Measurements from ENCODE around the gene RFTN1. TPM values are rescaled to one million over a fixed set of nuclear protein-coding genes. Genes with fewer than 3 reads are reported as not detected.

RFTN1 gene
- polyA plus RNA-seq, 2 of the 4 experiments (the other 2 are of a cell fraction) = 1.8 to 3.7 TPM

DNA sequence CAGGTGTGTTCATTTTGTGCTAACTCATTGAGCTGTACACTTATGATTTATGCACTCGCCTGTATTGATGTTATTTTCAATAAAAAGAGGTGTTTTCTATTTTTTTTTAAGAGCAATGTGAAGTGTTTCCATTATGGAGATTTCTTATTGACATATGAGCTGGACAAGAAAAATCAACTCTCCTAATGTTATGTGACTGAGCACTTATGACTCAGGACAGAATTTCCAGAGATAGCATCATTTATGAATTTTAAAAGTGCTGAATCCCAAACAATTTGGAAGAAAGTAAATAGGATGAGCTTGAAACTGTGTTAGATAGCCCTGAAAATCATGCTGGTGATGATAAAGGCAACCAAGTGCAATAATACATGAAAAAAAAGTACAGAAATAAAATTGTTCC, 118.9 kb downstream of the RFTN1 start:
- Histone ChIP-seq H3K4me2 (no peak overlapping the region), H3K27ac (no peak overlapping the region), H3K4me3 (no peak overlapping the region), H3K4me1 (0 out of 3 replicates have a peak, but pooled peaks cover 6% of the 10 kb centered on the region), H3K9me3 (no peaks in the 10 kb centered on the region)
- TF ChIP-seq CHD2 (IDR thresholded peaks at IDR 0.05; ENCODE audit: low read length, partially characterized antibody) = no peak
- TF ChIP-seq NFE2L2 (conservative IDR thresholded peaks at IDR 0.05; ENCODE audit: low read length) = no peak
- no peak for TF ChIP-seq NR3C1 (IDR thresholded peaks at IDR 0.05)
- TF ChIP-seq PHF8 (IDR thresholded peaks at IDR 0.05; ENCODE audit: borderline replicate concordance, low read depth) = no peak
- no peak for TF ChIP-seq MAZ (IDR thresholded peaks at IDR 0.05; ENCODE audit: borderline replicate concordance, low read depth, low read length)
- TF ChIP-seq, protein P1, sequence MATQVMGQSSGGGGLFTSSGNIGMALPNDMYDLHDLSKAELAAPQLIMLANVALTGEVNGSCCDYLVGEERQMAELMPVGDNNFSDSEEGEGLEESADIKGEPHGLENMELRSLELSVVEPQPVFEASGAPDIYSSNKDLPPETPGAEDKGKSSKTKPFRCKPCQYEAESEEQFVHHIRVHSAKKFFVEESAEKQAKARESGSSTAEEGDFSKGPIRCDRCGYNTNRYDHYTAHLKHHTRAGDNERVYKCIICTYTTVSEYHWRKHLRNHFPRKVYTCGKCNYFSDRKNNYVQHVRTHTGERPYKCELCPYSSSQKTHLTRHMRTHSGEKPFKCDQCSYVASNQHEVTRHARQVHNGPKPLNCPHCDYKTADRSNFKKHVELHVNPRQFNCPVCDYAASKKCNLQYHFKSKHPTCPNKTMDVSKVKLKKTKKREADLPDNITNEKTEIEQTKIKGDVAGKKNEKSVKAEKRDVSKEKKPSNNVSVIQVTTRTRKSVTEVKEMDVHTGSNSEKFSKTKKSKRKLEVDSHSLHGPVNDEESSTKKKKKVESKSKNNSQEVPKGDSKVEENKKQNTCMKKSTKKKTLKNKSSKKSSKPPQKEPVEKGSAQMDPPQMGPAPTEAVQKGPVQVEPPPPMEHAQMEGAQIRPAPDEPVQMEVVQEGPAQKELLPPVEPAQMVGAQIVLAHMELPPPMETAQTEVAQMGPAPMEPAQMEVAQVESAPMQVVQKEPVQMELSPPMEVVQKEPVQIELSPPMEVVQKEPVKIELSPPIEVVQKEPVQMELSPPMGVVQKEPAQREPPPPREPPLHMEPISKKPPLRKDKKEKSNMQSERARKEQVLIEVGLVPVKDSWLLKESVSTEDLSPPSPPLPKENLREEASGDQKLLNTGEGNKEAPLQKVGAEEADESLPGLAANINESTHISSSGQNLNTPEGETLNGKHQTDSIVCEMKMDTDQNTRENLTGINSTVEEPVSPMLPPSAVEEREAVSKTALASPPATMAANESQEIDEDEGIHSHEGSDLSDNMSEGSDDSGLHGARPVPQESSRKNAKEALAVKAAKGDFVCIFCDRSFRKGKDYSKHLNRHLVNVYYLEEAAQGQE (IDR thresholded peaks at IDR 0.05) = no peak
- TF ChIP-seq POLR2A (IDR thresholded peaks at IDR 0.05; ENCODE audit: low read length) = no peak
- TF ChIP-seq BHLHE40 (IDR thresholded peaks at IDR 0.05; ENCODE audit: low read depth, low read length) = no peak
- TF ChIP-seq, protein P2, sequence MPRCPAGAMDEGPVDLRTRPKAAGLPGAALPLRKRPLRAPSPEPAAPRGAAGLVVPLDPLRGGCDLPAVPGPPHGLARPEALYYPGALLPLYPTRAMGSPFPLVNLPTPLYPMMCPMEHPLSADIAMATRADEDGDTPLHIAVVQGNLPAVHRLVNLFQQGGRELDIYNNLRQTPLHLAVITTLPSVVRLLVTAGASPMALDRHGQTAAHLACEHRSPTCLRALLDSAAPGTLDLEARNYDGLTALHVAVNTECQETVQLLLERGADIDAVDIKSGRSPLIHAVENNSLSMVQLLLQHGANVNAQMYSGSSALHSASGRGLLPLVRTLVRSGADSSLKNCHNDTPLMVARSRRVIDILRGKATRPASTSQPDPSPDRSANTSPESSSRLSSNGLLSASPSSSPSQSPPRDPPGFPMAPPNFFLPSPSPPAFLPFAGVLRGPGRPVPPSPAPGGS (IDR thresholded peaks at IDR 0.05) = no peak
- TF ChIP-seq ZNF302 (CRISPR knock-in tag; IDR thresholded peaks at IDR 0.05) = no peak
- DNase-seq (ENCODE audit: low read depth in 1 of 2, low spot score in 1 of 2) (no peak), FAIRE-seq (no peak), ATAC-seq (no peak)
- POLR2A ChIA-PET = no interaction called here
- WGBS (ENCODE audit: missing lambda C conversion rate) = 0% methylated on average over 1 of the region's 1 CpG
- CTCF ChIA-PET = interaction anchor here (1.3 kb wide), 1 partner anchor 17 kb away, joined by 4 read pairs; no protein-coding TSS in a partner anchor

DNA sequence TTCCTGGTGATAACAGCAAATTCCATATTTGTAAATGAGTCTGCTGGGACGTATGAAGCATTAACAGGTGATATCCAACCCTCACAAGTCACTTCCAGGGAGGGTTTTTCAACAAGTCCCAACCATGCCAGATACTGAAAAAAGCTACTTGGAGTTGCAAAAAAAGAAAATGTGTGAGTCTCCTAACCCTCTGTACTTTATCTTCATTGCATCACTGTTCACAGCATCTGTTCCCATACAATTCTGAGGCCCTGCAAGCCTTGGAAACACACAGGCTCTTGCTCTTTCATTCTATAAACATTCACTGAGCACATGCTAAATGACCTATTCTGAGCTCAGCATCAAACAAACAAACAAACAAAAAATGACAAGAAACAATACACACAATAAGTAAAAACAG, 120.8 kb downstream of the RFTN1 start:
- Histone ChIP-seq H3K27ac (no peak overlapping the region), H3K4me1 (no peaks in the 10 kb centered on the region), H3K4me3 (no peak overlapping the region), H3K4me2 (no peak overlapping the region), H3K9me3 (no peaks in the 10 kb centered on the region)
- TF ChIP-seq, protein P3, sequence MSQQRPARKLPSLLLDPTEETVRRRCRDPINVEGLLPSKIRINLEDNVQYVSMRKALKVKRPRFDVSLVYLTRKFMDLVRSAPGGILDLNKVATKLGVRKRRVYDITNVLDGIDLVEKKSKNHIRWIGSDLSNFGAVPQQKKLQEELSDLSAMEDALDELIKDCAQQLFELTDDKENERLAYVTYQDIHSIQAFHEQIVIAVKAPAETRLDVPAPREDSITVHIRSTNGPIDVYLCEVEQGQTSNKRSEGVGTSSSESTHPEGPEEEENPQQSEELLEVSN (IDR thresholded peaks at IDR 0.05; ENCODE audit: borderline replicate concordance, low read depth) = no peak
- no peak for TF ChIP-seq KDM1A (IDR thresholded peaks at IDR 0.05; ENCODE audit: low read depth)
- no peak for TF ChIP-seq NFE2L2 (conservative IDR thresholded peaks at IDR 0.05; ENCODE audit: low read length)
- TF ChIP-seq FOSB (CRISPR knock-in tag; IDR thresholded peaks at IDR 0.05) = no peak
- no peak for TF ChIP-seq TP53 (CRISPR knock-in tag; IDR thresholded peaks at IDR 0.05)
- TF ChIP-seq, protein P2 (IDR thresholded peaks at IDR 0.05) = no peak
- TF ChIP-seq HEYL (CRISPR knock-in tag; IDR thresholded peaks at IDR 0.05) = no peak
- no peak for TF ChIP-seq FOXS1 (CRISPR knock-in tag; IDR thresholded peaks at IDR 0.05)
- TF ChIP-seq CBX8 (IDR thresholded peaks at IDR 0.05) = no peak
- TF ChIP-seq RCOR1 (IDR thresholded peaks at IDR 0.05; ENCODE audit: low read depth, low read length) = no peak
- TF ChIP-seq HOXB5 (CRISPR knock-in tag; IDR thresholded peaks at IDR 0.05) = no peak
- TF ChIP-seq ZSCAN20 (CRISPR knock-in tag; IDR thresholded peaks at IDR 0.05) = no peak
- TF ChIP-seq, protein P1 (IDR thresholded peaks at IDR 0.05) = no peak
- DNase-seq (ENCODE audit: low read depth in 1 of 2, low spot score in 1 of 2) = no peak
- ChIA-PET CTCF (no interaction called here), POLR2A (no interaction called here)
- WGBS (ENCODE audit: missing lambda C conversion rate) = 43% methylated on average over 1 of the region's 1 CpG
- no peak for ATAC-seq
- FAIRE-seq = no peak
